K562 (cell line): ENCODE measurements around the gene RTBDN. TPM values are rescaled to one million over a fixed set of nuclear protein-coding genes. Genes with fewer than 3 reads are reported as not detected.
A peak's percentile ranks its signal among the peaks of the same experiment; 100 is the strongest.

Experiments
- CTCF ChIP-seq, 3 experiments: IDR thresholded peaks in 2 of 3; conservative IDR thresholded peaks in 1 of 3; 2 replicates each; pipeline ENCODE4 v1.5.1; 2011 to 2012; ENCODE audit warnings: low read length in 3 of 3, mild to moderate bottlenecking in 3 of 3, control low read depth in 2 of 3, improper control_type of control experiment in 1 of 3, inconsistent platforms in 1 of 3, low read depth in 1 of 3, mixed read lengths in 1 of 3, moderate library complexity in 1 of 3; ENCODE audit not compliant: insufficient read depth in 2 of 3
- EGR1 ChIP-seq: fragments of 450-650 bp; conservative IDR thresholded peaks from 2 replicates; pipeline ENCODE4 v1.6.1; 2017; ENCODE audit warnings: mild to moderate bottlenecking
- GTF2A2 ChIP-seq: IDR thresholded peaks from 2 replicates; pipeline ENCODE4 v1.6.1; 2016; ENCODE audit warnings: mild to moderate bottlenecking, missing genetic modification characterization, missing compliant biosample characterization
- HDAC1 ChIP-seq, 2 experiments: fragments of 450-650 bp; IDR thresholded peaks; 2 replicates each; pipeline ENCODE4 v1.6.1; 2016 to 2017; ENCODE audit warnings: inconsistent platforms in 1 of 2, mild to moderate bottlenecking in 1 of 2, moderate library complexity in 1 of 2
- ID3 ChIP-seq, 2 experiments: fragments of 250-450 bp in 1 of 2; fragments of 450-650 bp in 1 of 2; sonication (Bioruptor Pico) in 1 of 2; IDR thresholded peaks; 2 replicates each; pipeline versions ENCODE4 v1.6.1 to v1.8.0; 2016 to 2021; ENCODE audit warnings: mild to moderate bottlenecking in 2 of 2, moderate library complexity in 2 of 2, missing compliant biosample characterization in 1 of 2, missing genetic modification characterization in 1 of 2
- ILK ChIP-seq: fragments of 450-650 bp; IDR thresholded peaks from 2 replicates; pipeline ENCODE4 v1.6.1; 2016; ENCODE audit warnings: missing genetic modification characterization, low read depth, mild to moderate bottlenecking, missing compliant biosample characterization, moderate library complexity, borderline replicate concordance
- MCM2 ChIP-seq: fragments of 450-650 bp; IDR thresholded peaks from 2 replicates; pipeline ENCODE4 v1.6.1; 2017; ENCODE audit warnings: low read depth, mild to moderate bottlenecking
- MNT ChIP-seq, 2 experiments: fragments of 450-650 bp; conservative IDR thresholded peaks; 2 replicates each; pipeline ENCODE4 v1.6.1; 2017; ENCODE audit warnings: mild to moderate bottlenecking in 2 of 2, moderate library complexity in 2 of 2
- PHF8 ChIP-seq: fragments of 200-600 bp; sonication (generic); IDR thresholded peaks from 2 replicates; pipeline ENCODE4 v1.6.1; 2012; ENCODE audit warnings: mixed run types, mild to moderate bottlenecking, inconsistent platforms, low read length, moderate library complexity, borderline replicate concordance
- SAFB2 ChIP-seq: fragments of 200-400 bp; formaldehyde crosslinking; IDR thresholded peaks from 2 replicates; pipeline ENCODE4 v1.6.1; 2018; ENCODE audit warnings: borderline replicate concordance, low read length, low read depth, moderate library complexity; ENCODE audit not compliant: severe bottlenecking
- SP1 ChIP-seq: sonication (generic); formaldehyde crosslinking; IDR thresholded peaks from 2 replicates; pipeline ENCODE4 v1.8.1; 2022; ENCODE audit warnings: mild to moderate bottlenecking, missing genetic modification reagents
- TRIM25 ChIP-seq: fragments of 450-650 bp; IDR thresholded peaks from 2 replicates; pipeline ENCODE4 v1.7.0; 2016; ENCODE audit warnings: borderline replicate concordance
- UBTF ChIP-seq, 2 experiments: IDR thresholded peaks; 2 replicates each; pipeline ENCODE4 v1.6.1; 2012; ENCODE audit warnings: improper control_type of control experiment in 2 of 2, low read depth in 2 of 2, low read length in 2 of 2, borderline replicate concordance in 1 of 2
- ZBTB1 ChIP-seq: sonication (generic); formaldehyde crosslinking; IDR thresholded peaks from 2 replicates; pipeline ENCODE4 v1.8.1; 2023; ENCODE audit warnings: missing genetic modification reagents, low read depth, mild to moderate bottlenecking, borderline replicate concordance
- ZFP36 ChIP-seq: fragments of 150-350 bp; IDR thresholded peaks from 2 replicates; pipeline ENCODE4 v1.6.1; 2018; ENCODE audit warnings: low read length, low read depth; ENCODE audit not compliant: partially characterized antibody
- ZNF124 ChIP-seq: sonication (generic); formaldehyde crosslinking; IDR thresholded peaks from 2 replicates; pipeline ENCODE4 v1.8.1; 2022; ENCODE audit warnings: missing genetic modification reagents
- ZNF384 ChIP-seq: IDR thresholded peaks from 2 replicates; pipeline ENCODE4 v1.6.1; 2012; ENCODE audit warnings: low read depth, low read length, improper control_type of control experiment
- ZNF830 ChIP-seq: fragments of 250-450 bp; sonication (Bioruptor Pico); IDR thresholded peaks from 2 replicates; pipeline ENCODE4 v1.5.0; 2021; ENCODE audit warnings: mild to moderate bottlenecking
- polyA plus RNA-seq, 8 experiments: library from polyadenylated mRNA; depleted of rRNA in 4 of 8; stranded (reverse) in 5 of 8; unstranded in 3 of 8; fragments of >200 nt; fragmentation: Nextera tagmentation in 2 of 8; fragmentation: Illumina TruSeq in 1 of 8; extraction: Ambion mirVana in 2 of 8; extraction: Trizol in 1 of 8; gene quantifications; 2 replicates each; pipeline versions ENCODE4 v1.2.1 to v1.2.3, GENCODE V29; 2011 to 2014; ENCODE audit warnings: inconsistent platforms in 1 of 8, missing spikeins in 1 of 8
- total RNA-seq, 7 experiments: library from RNA; depleted of rRNA in 6 of 7; stranded (reverse); fragments of >200 nt in 6 of 7; fragmentation: Illumina TruSeq in 2 of 7; extraction: Trizol in 2 of 7; gene quantifications; 2 replicates each; pipeline versions ENCODE4 v1.2.1 to v1.2.3, GENCODE V29; 2011 to 2021; ENCODE audit warnings: low replicate concordance in 1 of 7

The RTBDN gene
- total and polyA plus RNA-seq, 9 of the 15 experiments (the other 6 are each of a cell fraction or from before 2014, with no cell fraction given): 0.20 to 2.3 (median 0.72) TPM; not detected in 1

- TF ChIP-seq TRIM25 (no peak), MNT (conservative IDR thresholded peaks at IDR 0.05) (0 out of 4 replicates have a peak, but pooled peaks of 1 of the 2 experiments have one; percentile 22), ILK (tag) (no peak), EGR1 (peak; percentile 56; the same call in 1 of the 2 replicates), HDAC1 (IDR thresholded peaks at IDR 0.05) (no peak; a peak in 1 of 4 replicates), MCM2 (no peak), ZNF830 (CRISPR knock-in tag) (no peak), ZNF124 (CRISPR knock-in tag) (no peak), SP1 (CRISPR knock-in tag) (no peak), ZFP36 (no peak), PHF8 (peak; percentile 39; the same call in 1 of the 2 replicates), ZBTB1 (CRISPR knock-in tag) (peak; percentile 88), SAFB2 (no peak), ZNF384 (no peak), ID3 (CRISPR knock-in tag; IDR thresholded peaks at IDR 0.05) (no peak), ID3 (tag; IDR thresholded peaks at IDR 0.05) (no peak), UBTF (IDR thresholded peaks at IDR 0.05; ENCODE audit: borderline replicate concordance in 1 of 2, low read depth in 2 of 2, low read length in 2 of 2) (no peak), CTCF (IDR thresholded peaks at IDR 0.05 in 2 of 3, conservative IDR thresholded peaks at IDR 0.05 in 1 of 3; ENCODE audit: insufficient read depth in 2 of 3, low read depth in 1 of 3, low read length in 3 of 3) (peak; percentile 30 to 77 (median 66); a peak in 5 of 6 replicates), GTF2A2 (tag) (no peak)
Measured at GRCh38 chr19:12838182-12838885, 4.0 kb upstream of the RTBDN start, which contains the start of gene MAST1 (continued).
